Measurements from ENCODE around the gene MALT1. TPM values are rescaled to one million over a fixed set of nuclear protein-coding genes. Genes with fewer than 3 reads are reported as not detected.

The MALT1 gene
- total and polyA plus RNA-seq, 4 experiments from 2014 or later: 60.3 to 96.7 (median 77.4) TPM

DNA sequence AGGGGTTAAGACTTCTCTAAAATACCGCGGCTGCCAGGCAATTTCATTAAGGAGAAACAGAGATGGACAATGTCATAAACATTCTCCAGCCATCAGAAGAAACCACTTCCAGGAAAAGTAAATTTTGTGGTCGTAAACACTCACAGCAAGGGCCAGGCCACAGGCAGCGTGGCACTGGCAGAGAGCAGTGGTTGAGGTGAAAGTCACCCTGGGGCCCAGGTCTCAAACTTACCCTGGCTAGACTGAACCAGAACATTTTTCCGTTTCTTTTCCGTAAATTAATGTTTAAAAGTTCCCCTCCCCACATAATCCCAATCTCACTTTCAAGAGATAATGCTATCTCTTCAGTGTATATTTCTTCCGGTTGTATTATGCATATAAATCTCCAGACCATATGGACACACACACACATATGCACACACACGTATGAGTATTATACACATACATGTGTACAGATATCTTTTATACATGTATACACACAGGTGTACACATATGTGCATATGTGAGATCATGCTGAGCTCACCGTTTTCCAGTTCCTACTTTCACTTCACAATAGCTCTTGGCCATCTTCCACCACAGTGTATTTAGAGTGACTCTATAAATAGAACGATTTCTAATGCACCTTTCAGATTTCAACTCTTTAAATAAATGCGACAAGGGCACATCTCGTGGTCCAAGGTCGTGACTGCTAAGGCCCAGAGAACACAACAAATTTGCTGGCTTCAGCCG, 90.1 kb downstream of the MALT1 start:
- Mint-ChIP-seq H3K9me3 (peaks cover 0 to 5% (median 0%) of the 10 kb centered on the region in 8 donors), H3K27ac (peak overlapping the region in 1 of 7 donors; percentile 75), H3K4me3 (peak overlapping the region in 5 of 8 donors; percentile 15 to 46 (median 37)), H3K4me1 (peaks cover 24 to 35% (median 27%) of the 10 kb centered on the region in 4 donors), H3K27me3 (peaks cover 10 to 11% of the 10 kb centered on the region in 2 donors), H3K36me3 (no peaks in the 10 kb centered on the region)
- POLR2A ChIA-PET (ENCODE audit: partially characterized antibody): interaction anchor here (1.0 to 1.1 kb wide), 2 partner anchors 84 to 256 kb away, joined by 3 read pairs; no protein-coding TSS in a partner anchor
- Histone ChIP-seq H3K4me1 (ENCODE audit: insufficient read depth, low read length) (peaks cover 19% of the 10 kb centered on the region), H3K27me3 (ENCODE audit: insufficient read depth, low read length) (no peaks in the 10 kb centered on the region), H3K9me3 (ENCODE audit: control insufficient read depth in 1 of 2, low read length in 2 of 2) (no peaks in the 10 kb centered on the region), H3K36me3 (ENCODE audit: insufficient read depth, low read length) (no peaks in the 10 kb centered on the region), H3K27ac (ENCODE audit: low read depth, low read length) (no peak overlapping the region), H3K4me3 (ENCODE audit: low read length in 2 of 2) (no peak overlapping the region)
- CTCF ChIA-PET (ENCODE audit: partially characterized antibody): interaction anchor here (1.0 to 24.6 kb wide), 3 partner anchors 9 to 265 kb away, joined by 3 to 827 read pairs (median 25); no protein-coding TSS in a partner anchor
- DNase-seq: no peak
- intact Hi-C loops (cut with micrococcal nuclease): no loop called here

DNA sequence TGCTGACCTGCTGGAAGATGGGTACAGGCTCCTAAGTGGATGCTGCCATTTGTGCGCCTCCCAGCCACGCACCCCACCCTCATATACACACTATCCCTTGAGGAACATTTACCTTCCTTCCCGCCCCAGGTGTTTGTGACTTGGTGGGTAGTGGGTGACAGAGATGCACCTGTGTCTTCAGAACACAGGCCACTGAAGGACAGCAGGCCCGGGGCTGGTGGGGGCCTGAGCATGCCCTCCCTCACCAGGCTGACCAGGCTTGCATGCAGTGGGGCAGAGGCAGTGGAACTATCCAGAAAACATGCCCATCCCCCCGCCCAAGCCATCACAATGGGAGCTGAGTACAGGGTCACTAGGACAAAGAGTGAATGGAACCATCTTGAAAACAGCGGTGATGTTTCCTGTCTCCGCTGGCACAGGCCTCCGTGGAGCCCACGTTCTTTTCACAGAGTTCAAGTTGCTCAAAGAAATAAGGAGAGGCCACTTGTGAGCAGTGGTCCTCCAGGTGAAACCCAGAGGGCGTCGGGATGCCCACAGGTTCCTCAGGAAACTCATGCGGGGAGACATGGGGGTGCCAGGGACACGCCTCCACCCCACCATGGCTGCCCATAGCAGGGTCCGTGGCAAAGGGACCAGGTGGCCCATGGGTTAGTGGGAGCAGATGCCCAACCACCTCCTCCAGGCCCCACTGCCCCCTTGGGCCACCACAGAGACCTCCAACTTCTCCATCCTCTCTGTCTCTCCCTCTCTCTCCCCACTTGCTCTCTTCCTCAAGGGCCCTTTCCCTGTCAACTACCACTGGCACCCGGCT, 90.9 kb downstream of the MALT1 start:
- H3K27me3 Mint-ChIP-seq: peaks cover 15 to 16% of the 10 kb centered on the region in 2 donors
- ChIA-PET CTCF (ENCODE audit: partially characterized antibody) (interaction anchor here (0.7 to 24.6 kb wide), 7 partner anchors 10 to 266 kb away, joined by 3 to 827 read pairs (median 10); partner anchors contain the start of gene MALT1), POLR2A (ENCODE audit: partially characterized antibody) (interaction anchor here (1.0 to 2.5 kb wide), 3 partner anchors 85 to 257 kb away, joined by 3 to 14 read pairs (median 3); partner anchors contain the start of gene MALT1)
- Histone ChIP-seq H3K27ac (ENCODE audit: low read depth, low read length) (no peak overlapping the region), H3K4me1 (ENCODE audit: insufficient read depth, low read length) (peaks cover 19% of the 10 kb centered on the region), H3K36me3 (ENCODE audit: insufficient read depth, low read length) (no peaks in the 10 kb centered on the region), H3K4me3 (ENCODE audit: low read length in 2 of 2) (no peak overlapping the region), H3K27me3 (ENCODE audit: insufficient read depth, low read length) (no peaks in the 10 kb centered on the region), H3K9me3 (ENCODE audit: control insufficient read depth in 1 of 2, low read length in 2 of 2) (no peaks in the 10 kb centered on the region)
- peaks cover 19 to 27% (median 22%) of the 10 kb centered on the region in 4 donors for H3K4me1 Mint-ChIP-seq
- intact Hi-C loops (cut with micrococcal nuclease): no loop called here
- peak overlapping the region in 1 of 8 donors; percentile 29 for H3K4me3 Mint-ChIP-seq
- H3K36me3 Mint-ChIP-seq: no peaks in the 10 kb centered on the region
- peaks cover 0 to 3% (median 0%) of the 10 kb centered on the region in 8 donors for H3K9me3 Mint-ChIP-seq
- peak overlapping the region in 1 of 7 donors; percentile 22 for H3K27ac Mint-ChIP-seq
- no peak for DNase-seq

DNA sequence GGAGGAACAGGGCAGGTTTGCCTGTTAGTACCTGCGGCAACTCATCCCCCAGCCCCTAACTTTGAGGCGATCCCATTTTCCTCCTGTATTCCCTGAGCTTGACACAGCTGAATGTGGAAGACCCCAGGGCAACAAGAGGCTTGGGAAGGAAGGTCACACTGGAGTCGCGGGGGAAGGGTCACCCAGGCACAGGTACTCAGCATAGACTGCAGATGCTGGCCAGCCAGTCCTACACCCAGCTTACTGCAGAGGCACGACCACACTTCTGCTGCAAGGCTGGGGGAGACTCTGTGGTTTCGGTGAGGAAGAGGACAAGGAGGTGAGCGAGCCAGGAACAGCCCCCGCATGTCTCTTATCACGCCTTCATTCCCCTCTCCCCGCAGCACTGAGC, 91.5 kb downstream of the MALT1 start:
- ChIA-PET POLR2A (ENCODE audit: partially characterized antibody) (interaction anchor here (1.4 to 2.6 kb wide), 3 partner anchors 91 to 233 kb away, joined by 3 to 28 read pairs (median 14); partner anchors contain the start of gene MALT1), CTCF (ENCODE audit: partially characterized antibody) (interaction anchor here (0.7 to 24.6 kb wide), 13 partner anchors 12 to 267 kb away, joined by 3 to 827 read pairs (median 12); partner anchors contain the start of gene MALT1)
- Mint-ChIP-seq H3K4me1 (peaks cover 20 to 26% (median 21%) of the 10 kb centered on the region in 4 donors), H3K27me3 (peaks cover 16% of the 10 kb centered on the region in 2 donors), H3K9me3 (peaks cover 0 to 3% (median 0%) of the 10 kb centered on the region in 8 donors), H3K36me3 (no peaks in the 10 kb centered on the region), H3K27ac (peak overlapping the region in 2 of 7 donors; percentile 22 to 63), H3K4me3 (no peak overlapping the region)
- H3K27me3 ChIP-seq (ENCODE audit: insufficient read depth, low read length): no peaks in the 10 kb centered on the region
- no peak for DNase-seq
- no peak overlapping the region for H3K27ac ChIP-seq (ENCODE audit: low read depth, low read length)
- peaks cover 19% of the 10 kb centered on the region for H3K4me1 ChIP-seq (ENCODE audit: insufficient read depth, low read length)
- no peaks in the 10 kb centered on the region for H3K9me3 ChIP-seq (ENCODE audit: control insufficient read depth in 1 of 2, low read length in 2 of 2)
- intact Hi-C loops (cut with micrococcal nuclease): no loop called here
- no peaks in the 10 kb centered on the region for H3K36me3 ChIP-seq (ENCODE audit: insufficient read depth, low read length)
- no peak overlapping the region for H3K4me3 ChIP-seq (ENCODE audit: low read length in 2 of 2)

DNA sequence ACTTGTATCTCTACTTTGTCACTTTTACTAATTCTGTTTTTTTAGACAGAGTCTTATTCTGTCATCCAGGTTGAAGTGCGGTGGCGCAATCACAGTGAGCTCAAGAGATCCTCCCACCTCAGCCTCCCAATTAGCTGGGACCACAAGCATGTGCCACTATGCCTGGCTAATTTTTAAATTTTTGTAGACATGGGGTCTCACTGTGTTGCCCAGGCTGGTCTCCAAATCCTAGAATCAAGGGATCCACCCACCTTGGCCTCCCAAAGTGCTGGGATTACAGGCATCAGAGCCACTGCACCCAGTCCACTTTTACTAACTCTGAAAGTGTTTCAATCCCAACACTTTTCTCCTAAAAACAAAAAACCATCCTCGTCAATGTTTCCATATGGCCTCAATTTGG, 94.9 kb downstream of the MALT1 start:
- H3K27ac Mint-ChIP-seq: no peak overlapping the region
- peaks cover 4% of the 10 kb centered on the region for H3K27me3 ChIP-seq (ENCODE audit: insufficient read depth, low read length)
- ChIA-PET CTCF (ENCODE audit: partially characterized antibody) (interaction anchor here (1.0 to 24.6 kb wide), 7 partner anchors 12 to 231 kb away, joined by 3 to 827 read pairs (median 5); no protein-coding TSS in a partner anchor), POLR2A (ENCODE audit: partially characterized antibody) (no interaction called here)
- peaks cover 20 to 27% of the 10 kb centered on the region in 2 donors for H3K27me3 Mint-ChIP-seq
- no peaks in the 10 kb centered on the region for H3K9me3 ChIP-seq (ENCODE audit: control insufficient read depth in 1 of 2, low read length in 2 of 2)
- H3K4me3 Mint-ChIP-seq: no peak overlapping the region
- no peaks in the 10 kb centered on the region for H3K36me3 Mint-ChIP-seq
- intact Hi-C loops (cut with micrococcal nuclease): no loop called here
- H3K4me3 ChIP-seq (ENCODE audit: low read length in 2 of 2): no peak overlapping the region
- H3K36me3 ChIP-seq (ENCODE audit: insufficient read depth, low read length): no peaks in the 10 kb centered on the region
- peaks cover 13 to 32% (median 18%) of the 10 kb centered on the region in 4 donors for H3K4me1 Mint-ChIP-seq
- no peaks in the 10 kb centered on the region for H3K9me3 Mint-ChIP-seq
- no peak overlapping the region for H3K27ac ChIP-seq (ENCODE audit: low read depth, low read length)
- H3K4me1 ChIP-seq (ENCODE audit: insufficient read depth, low read length): peaks cover 20% of the 10 kb centered on the region
- DNase-seq: no peak

DNA sequence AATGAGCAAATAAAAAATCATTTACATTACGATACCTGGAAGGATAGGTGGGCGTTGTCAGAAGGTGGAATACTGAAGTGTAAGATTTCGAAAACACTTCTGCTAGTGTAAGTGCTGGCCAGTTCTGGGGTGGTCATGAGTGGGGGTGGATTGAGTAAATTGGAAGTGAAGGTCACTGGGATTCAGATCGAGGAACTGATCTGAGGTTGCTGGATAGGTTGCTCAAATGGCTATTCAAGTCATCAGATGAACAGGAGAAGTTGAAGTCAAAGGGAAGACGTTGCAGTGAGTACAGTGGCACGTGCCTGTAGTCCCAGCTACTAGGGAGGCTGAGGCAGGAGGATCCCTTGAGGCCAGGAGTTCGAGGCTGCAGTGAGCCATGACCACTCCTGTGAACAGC, 95.7 kb downstream of the MALT1 start:
- peaks cover 4% of the 10 kb centered on the region for H3K27me3 ChIP-seq (ENCODE audit: insufficient read depth, low read length)

DNA sequence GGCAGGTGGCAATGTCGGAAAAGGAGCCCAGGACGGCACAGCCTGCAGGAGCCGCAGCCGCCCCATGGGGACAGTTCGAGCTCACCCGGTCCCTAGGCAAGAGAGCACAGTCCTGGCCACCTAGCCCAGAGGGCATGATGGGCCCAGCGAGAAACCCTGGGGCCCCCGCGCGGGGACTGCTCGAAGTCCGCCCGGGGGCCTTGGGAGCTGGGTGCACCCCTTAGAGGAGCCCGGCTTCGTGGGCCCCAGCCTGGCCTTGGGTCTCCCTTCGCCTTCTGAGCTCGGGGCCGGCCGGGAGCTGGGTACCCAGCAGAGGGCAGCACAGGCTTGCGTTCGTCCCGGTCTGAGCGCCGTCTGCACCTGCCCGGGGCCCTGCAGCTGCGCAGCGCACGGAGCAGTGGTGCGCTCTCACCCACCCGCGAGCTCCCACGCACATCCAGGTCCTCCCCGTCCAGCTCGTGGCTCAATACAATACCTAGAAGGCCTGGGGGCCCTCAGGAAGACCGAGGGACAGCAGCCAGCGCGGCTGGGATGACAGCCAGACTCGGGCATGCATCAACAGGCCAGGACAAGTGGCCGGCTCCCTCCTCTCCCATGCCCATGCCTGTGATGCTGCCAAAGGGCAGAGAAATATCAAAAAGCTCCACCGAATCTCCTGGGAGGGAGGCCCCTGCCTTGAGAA, 97.2 kb downstream of the MALT1 start:
- Histone ChIP-seq H3K27ac (ENCODE audit: low read depth, low read length) (no peak overlapping the region), H3K27me3 (ENCODE audit: insufficient read depth, low read length) (peaks cover 4% of the 10 kb centered on the region), H3K9me3 (ENCODE audit: control insufficient read depth in 1 of 2, low read length in 2 of 2) (no peaks in the 10 kb centered on the region), H3K4me3 (ENCODE audit: low read length in 2 of 2) (peak overlapping the region in 1 of 2 donors; percentile 12), H3K36me3 (ENCODE audit: insufficient read depth, low read length) (no peaks in the 10 kb centered on the region), H3K4me1 (ENCODE audit: insufficient read depth, low read length) (peaks cover 15% of the 10 kb centered on the region)
- Mint-ChIP-seq H3K27ac (no peak overlapping the region), H3K36me3 (no peaks in the 10 kb centered on the region), H3K4me1 (peaks cover 3 to 15% (median 10%) of the 10 kb centered on the region in 4 donors), H3K9me3 (peaks cover 0 to 1% (median 0%) of the 10 kb centered on the region in 8 donors), H3K4me3 (peak overlapping the region in 7 of 8 donors; percentile 62 to 83 (median 67)), H3K27me3 (peaks cover 23 to 31% of the 10 kb centered on the region in 2 donors)
- intact Hi-C loops (cut with micrococcal nuclease): loop anchor here (1.0 kb wide), 1 partner anchor 302 kb away; no protein-coding TSS in a partner anchor
- ChIA-PET POLR2A (ENCODE audit: partially characterized antibody) (interaction anchor here (0.8 to 1.6 kb wide), 5 partner anchors 96 to 302 kb away, joined by 3 to 9 read pairs (median 4); partner anchors contain the start of genes MALT1 and ZNF532), CTCF (ENCODE audit: partially characterized antibody) (interaction anchor here (0.7 to 24.6 kb wide), 33 partner anchors 12 to 411 kb away, joined by 3 to 827 read pairs (median 4); no protein-coding TSS in a partner anchor)
- DNase-seq: peak in 4 of 5 donors; percentile 53 to 61 (median 57)

More for the DNA sequence above, 95.7 kb downstream of the MALT1 start:
- peaks cover 6 to 24% (median 11%) of the 10 kb centered on the region in 4 donors for H3K4me1 Mint-ChIP-seq
- no peak overlapping the region for H3K4me3 ChIP-seq (ENCODE audit: low read length in 2 of 2)
- no peak for DNase-seq
- no peaks in the 10 kb centered on the region for H3K36me3 Mint-ChIP-seq
- CTCF ChIA-PET (ENCODE audit: partially characterized antibody): interaction anchor here (1.0 to 24.6 kb wide), 8 partner anchors 11 to 303 kb away, joined by 3 to 827 read pairs (median 5); no protein-coding TSS in a partner anchor
- no peaks in the 10 kb centered on the region for H3K9me3 ChIP-seq (ENCODE audit: control insufficient read depth in 1 of 2, low read length in 2 of 2)
- H3K9me3 Mint-ChIP-seq: peaks cover 0 to 1% (median 0%) of the 10 kb centered on the region in 8 donors
- no peak overlapping the region for H3K27ac ChIP-seq (ENCODE audit: low read depth, low read length)
- H3K27me3 Mint-ChIP-seq: peaks cover 20 to 27% of the 10 kb centered on the region in 2 donors
- peaks cover 15% of the 10 kb centered on the region for H3K4me1 ChIP-seq (ENCODE audit: insufficient read depth, low read length)
- POLR2A ChIA-PET (ENCODE audit: partially characterized antibody): no interaction called here
- intact Hi-C loops (cut with micrococcal nuclease): no loop called here
- H3K4me3 Mint-ChIP-seq: no peak overlapping the region
- H3K36me3 ChIP-seq (ENCODE audit: insufficient read depth, low read length): no peaks in the 10 kb centered on the region
- H3K27ac Mint-ChIP-seq: no peak overlapping the region

All from CD4-positive, alpha-beta memory T cell (primary cell).